HepG2 (cell line): Measurements from ENCODE around the gene LMAN2. TPM values are rescaled to one million over a fixed set of nuclear protein-coding genes. Genes with fewer than 3 reads are reported as not detected.

Experiments
- ARID2 ChIP-seq: sonication (generic); formaldehyde crosslinking; IDR thresholded peaks from 2 replicates; pipeline ENCODE4 v1.8.1; 2022; ENCODE audit warnings: mild to moderate bottlenecking, missing genetic modification reagents, borderline replicate concordance
- DPF2 ChIP-seq: sonication (generic); formaldehyde crosslinking; IDR thresholded peaks from 2 replicates; pipeline ENCODE4 v1.4.0; 2020; ENCODE audit warnings: mild to moderate bottlenecking, low read depth, missing genetic modification reagents, borderline replicate concordance
- ELF3 ChIP-seq: IDR thresholded peaks from 2 replicates; pipeline ENCODE4 v1.6.1; 2016; ENCODE audit warnings: missing genetic modification reagents, missing compliant biosample characterization
- ESRRA ChIP-seq: sonication (generic); formaldehyde crosslinking; IDR thresholded peaks from 2 replicates; pipeline ENCODE4 v1.5.1; 2020; ENCODE audit warnings: mild to moderate bottlenecking, low read depth, missing genetic modification reagents
- GABPB1 ChIP-seq: IDR thresholded peaks from 2 replicates; pipeline ENCODE4 v1.6.1; 2016; ENCODE audit warnings: mild to moderate bottlenecking, missing genetic modification reagents, moderate library complexity, missing compliant biosample characterization
- GPN1 ChIP-seq: sonication (generic); formaldehyde crosslinking; IDR thresholded peaks from 2 replicates; pipeline ENCODE4 v1.5.1; 2020; ENCODE audit warnings: missing genetic modification reagents, borderline replicate concordance
- MZF1 ChIP-seq: sonication (generic); formaldehyde crosslinking; IDR thresholded peaks from 2 replicates; pipeline ENCODE4 v1.8.1; 2023; ENCODE audit warnings: mild to moderate bottlenecking, missing genetic modification reagents, borderline replicate concordance
- SNAI1 ChIP-seq: sonication (generic); formaldehyde crosslinking; IDR thresholded peaks from 2 replicates; pipeline ENCODE4 v1.5.0; 2020; ENCODE audit warnings: mild to moderate bottlenecking, missing genetic modification reagents, borderline replicate concordance
- ZFX ChIP-seq: sonication (generic); formaldehyde crosslinking; IDR thresholded peaks from 2 replicates; pipeline ENCODE4 v1.4.0; 2020; ENCODE audit warnings: mild to moderate bottlenecking, low read depth, missing genetic modification reagents, moderate library complexity
- ZMYM2 ChIP-seq: sonication (generic); formaldehyde crosslinking; IDR thresholded peaks from 2 replicates; pipeline ENCODE4 v1.8.0; 2022; ENCODE audit warnings: mild to moderate bottlenecking, missing genetic modification reagents
- ZNF17 ChIP-seq: sonication (generic); formaldehyde crosslinking; IDR thresholded peaks from 2 replicates; pipeline ENCODE4 v1.5.0; 2020; ENCODE audit warnings: mild to moderate bottlenecking, missing genetic modification reagents
- ZNF24 ChIP-seq: fragments of 450-650 bp; IDR thresholded peaks from 2 replicates; pipeline ENCODE4 v1.6.1; 2017; ENCODE audit warnings: antibody characterized with exemption, mild to moderate bottlenecking
- ZNF343 ChIP-seq: sonication (generic); formaldehyde crosslinking; IDR thresholded peaks from 2 replicates; pipeline ENCODE4 v1.4.0; 2020; ENCODE audit warnings: mild to moderate bottlenecking, missing genetic modification reagents
- ZNF44 ChIP-seq: sonication (generic); formaldehyde crosslinking; IDR thresholded peaks from 2 replicates; pipeline ENCODE4 v1.5.1; 2020; ENCODE audit warnings: mild to moderate bottlenecking, missing genetic modification reagents
- ZNF713 ChIP-seq: sonication (generic); formaldehyde crosslinking; IDR thresholded peaks from 2 replicates; pipeline ENCODE4 v1.4.0; 2020; ENCODE audit warnings: mild to moderate bottlenecking, missing genetic modification reagents
- ZSCAN9 ChIP-seq: IDR thresholded peaks from 2 replicates; pipeline ENCODE4 v1.6.1; 2016; ENCODE audit warnings: borderline replicate concordance
- polyA plus RNA-seq, 8 experiments: library from polyadenylated mRNA; depleted of rRNA in 3 of 8; stranded (reverse) in 7 of 8; unstranded in 1 of 8; fragments of >200 nt; fragmentation: Illumina TruSeq in 4 of 8; extraction: Trizol in 4 of 8; gene quantifications; 2 replicates each; pipeline versions ENCODE4 v1.2.1 to v1.2.3, GENCODE V29; 2011 to 2016; ENCODE audit warnings: low read depth in 4 of 8, missing spikeins in 1 of 8, mixed read lengths in 1 of 8; ENCODE audit not compliant: insufficient read depth in 1 of 8
- total RNA-seq, 5 experiments: library from RNA; depleted of rRNA; stranded (reverse); fragments of >200 nt; fragmentation: Illumina TruSeq; extraction: Trizol; gene quantifications; 2 replicates each; pipeline ENCODE4 v1.2.3, GENCODE V29; 2016; ENCODE audit warnings: low read depth in 1 of 5
- TF ChIP-seq, protein P1 (sequence below): IDR thresholded peaks from 2 replicates; pipeline ENCODE4 v1.6.1; 2016
- TF ChIP-seq, protein P2 (sequence below): sonication (generic); formaldehyde crosslinking; IDR thresholded peaks from 2 replicates; pipeline ENCODE4 v1.5.1; 2020; ENCODE audit warnings: mild to moderate bottlenecking, missing genetic modification reagents, borderline replicate concordance
- TF ChIP-seq, protein P3 (sequence below), 2 experiments: sonication (generic) in 1 of 2; formaldehyde crosslinking in 1 of 2; IDR thresholded peaks; 2 replicates each; pipeline versions ENCODE4 v1.4.0 to v1.6.1; 2016 to 2020; ENCODE audit warnings: borderline replicate concordance in 1 of 2, low read depth in 1 of 2, mild to moderate bottlenecking in 1 of 2, missing genetic modification reagents in 1 of 2

LMAN2 gene
- total and polyA plus RNA-seq, 2 of the 13 experiments (the other 11 are each of a cell fraction or from before 2014, with no cell fraction given) = 191 to 197 TPM

DNA sequence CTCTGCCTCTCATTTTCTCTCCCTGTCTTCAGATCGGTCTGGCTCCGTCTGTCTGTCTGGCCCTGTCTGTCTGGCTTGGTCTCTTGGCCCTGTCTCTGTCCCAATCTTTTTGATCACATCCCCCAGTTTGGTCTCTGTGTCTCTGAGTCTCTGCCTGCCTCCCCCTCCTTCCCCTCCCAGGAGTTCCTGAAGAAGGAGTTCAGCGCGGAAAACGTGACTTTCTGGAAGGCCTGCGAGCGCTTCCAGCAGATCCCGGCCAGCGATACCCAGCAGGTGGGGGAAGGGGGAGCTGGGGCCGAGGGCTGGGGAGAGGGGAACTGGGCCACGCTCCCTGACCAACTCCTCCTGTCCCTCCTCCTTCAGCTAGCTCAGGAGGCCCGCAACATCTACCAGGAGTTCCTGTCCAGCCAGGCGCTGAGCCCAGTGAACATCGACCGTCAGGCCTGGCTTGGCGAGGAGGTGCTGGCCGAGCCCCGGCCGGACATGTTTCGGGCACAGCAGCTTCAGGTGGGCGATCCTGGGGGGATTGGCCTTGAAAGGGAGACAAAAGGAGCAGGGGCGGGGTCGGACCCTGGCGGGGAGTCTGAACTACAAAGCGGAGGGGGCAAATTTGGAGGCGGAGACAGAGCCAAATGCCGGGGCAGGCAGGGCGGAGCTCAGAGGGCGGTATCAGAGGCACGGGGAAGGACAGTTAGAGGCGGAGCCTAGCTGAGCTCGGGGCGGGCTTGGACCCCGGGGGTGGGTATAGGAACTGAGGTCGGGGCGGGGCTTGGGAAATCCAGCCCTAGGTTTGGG, 15.3 kb upstream of the LMAN2 start (continued):
- no peak for TF ChIP-seq DPF2 (CRISPR knock-in tag)
- no peak for TF ChIP-seq ZNF713 (CRISPR knock-in tag)
- TF ChIP-seq, protein P1, sequence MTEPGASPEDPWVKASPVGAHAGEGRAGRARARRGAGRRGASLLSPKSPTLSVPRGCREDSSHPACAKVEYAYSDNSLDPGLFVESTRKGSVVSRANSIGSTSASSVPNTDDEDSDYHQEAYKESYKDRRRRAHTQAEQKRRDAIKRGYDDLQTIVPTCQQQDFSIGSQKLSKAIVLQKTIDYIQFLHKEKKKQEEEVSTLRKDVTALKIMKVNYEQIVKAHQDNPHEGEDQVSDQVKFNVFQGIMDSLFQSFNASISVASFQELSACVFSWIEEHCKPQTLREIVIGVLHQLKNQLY (CRISPR knock-in tag) = no peak
- TF ChIP-seq ARID2 (CRISPR knock-in tag) = no peak
- no peak for TF ChIP-seq ZNF17 (CRISPR knock-in tag)
- 0 out of 2 replicates have a peak, but pooled peaks have one; percentile 60 for TF ChIP-seq ZSCAN9 (CRISPR knock-in tag)
- TF ChIP-seq ZNF343 (CRISPR knock-in tag) = peak; percentile 71; the same call in 1 of the 2 replicates
- TF ChIP-seq ZMYM2 = 0 out of 2 replicates have a peak, but pooled peaks have one; percentile 7
- TF ChIP-seq ESRRA (CRISPR knock-in tag) = no peak
- TF ChIP-seq MZF1 (CRISPR knock-in tag) = no peak
- peak; percentile 42; the same call in 1 of the 2 replicates for TF ChIP-seq GABPB1 (CRISPR knock-in tag)
- no peak for TF ChIP-seq ELF3 (CRISPR knock-in tag)
- TF ChIP-seq GPN1 (CRISPR knock-in tag) = no peak
- TF ChIP-seq ZFX = peak; percentile 90
- no peak for TF ChIP-seq SNAI1
- no peak for TF ChIP-seq ZNF24
- TF ChIP-seq, protein P2, sequence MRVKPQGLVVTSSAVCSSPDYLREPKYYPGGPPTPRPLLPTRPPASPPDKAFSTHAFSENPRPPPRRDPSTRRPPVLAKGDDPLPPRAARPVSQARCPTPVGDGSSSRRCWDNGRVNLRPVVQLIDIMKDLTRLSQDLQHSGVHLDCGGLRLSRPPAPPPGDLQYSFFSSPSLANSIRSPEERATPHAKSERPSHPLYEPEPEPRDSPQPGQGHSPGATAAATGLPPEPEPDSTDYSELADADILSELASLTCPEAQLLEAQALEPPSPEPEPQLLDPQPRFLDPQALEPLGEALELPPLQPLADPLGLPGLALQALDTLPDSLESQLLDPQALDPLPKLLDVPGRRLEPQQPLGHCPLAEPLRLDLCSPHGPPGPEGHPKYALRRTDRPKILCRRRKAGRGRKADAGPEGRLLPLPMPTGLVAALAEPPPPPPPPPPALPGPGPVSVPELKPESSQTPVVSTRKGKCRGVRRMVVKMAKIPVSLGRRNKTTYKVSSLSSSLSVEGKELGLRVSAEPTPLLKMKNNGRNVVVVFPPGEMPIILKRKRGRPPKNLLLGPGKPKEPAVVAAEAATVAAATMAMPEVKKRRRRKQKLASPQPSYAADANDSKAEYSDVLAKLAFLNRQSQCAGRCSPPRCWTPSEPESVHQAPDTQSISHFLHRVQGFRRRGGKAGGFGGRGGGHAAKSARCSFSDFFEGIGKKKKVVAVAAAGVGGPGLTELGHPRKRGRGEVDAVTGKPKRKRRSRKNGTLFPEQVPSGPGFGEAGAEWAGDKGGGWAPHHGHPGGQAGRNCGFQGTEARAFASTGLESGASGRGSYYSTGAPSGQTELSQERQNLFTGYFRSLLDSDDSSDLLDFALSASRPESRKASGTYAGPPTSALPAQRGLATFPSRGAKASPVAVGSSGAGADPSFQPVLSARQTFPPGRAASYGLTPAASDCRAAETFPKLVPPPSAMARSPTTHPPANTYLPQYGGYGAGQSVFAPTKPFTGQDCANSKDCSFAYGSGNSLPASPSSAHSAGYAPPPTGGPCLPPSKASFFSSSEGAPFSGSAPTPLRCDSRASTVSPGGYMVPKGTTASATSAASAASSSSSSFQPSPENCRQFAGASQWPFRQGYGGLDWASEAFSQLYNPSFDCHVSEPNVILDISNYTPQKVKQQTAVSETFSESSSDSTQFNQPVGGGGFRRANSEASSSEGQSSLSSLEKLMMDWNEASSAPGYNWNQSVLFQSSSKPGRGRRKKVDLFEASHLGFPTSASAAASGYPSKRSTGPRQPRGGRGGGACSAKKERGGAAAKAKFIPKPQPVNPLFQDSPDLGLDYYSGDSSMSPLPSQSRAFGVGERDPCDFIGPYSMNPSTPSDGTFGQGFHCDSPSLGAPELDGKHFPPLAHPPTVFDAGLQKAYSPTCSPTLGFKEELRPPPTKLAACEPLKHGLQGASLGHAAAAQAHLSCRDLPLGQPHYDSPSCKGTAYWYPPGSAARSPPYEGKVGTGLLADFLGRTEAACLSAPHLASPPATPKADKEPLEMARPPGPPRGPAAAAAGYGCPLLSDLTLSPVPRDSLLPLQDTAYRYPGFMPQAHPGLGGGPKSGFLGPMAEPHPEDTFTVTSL = no peak
- TF ChIP-seq ZNF44 (CRISPR knock-in tag) = peak; percentile 55; the same call in 1 of the 2 replicates
- TF ChIP-seq, protein P3, sequence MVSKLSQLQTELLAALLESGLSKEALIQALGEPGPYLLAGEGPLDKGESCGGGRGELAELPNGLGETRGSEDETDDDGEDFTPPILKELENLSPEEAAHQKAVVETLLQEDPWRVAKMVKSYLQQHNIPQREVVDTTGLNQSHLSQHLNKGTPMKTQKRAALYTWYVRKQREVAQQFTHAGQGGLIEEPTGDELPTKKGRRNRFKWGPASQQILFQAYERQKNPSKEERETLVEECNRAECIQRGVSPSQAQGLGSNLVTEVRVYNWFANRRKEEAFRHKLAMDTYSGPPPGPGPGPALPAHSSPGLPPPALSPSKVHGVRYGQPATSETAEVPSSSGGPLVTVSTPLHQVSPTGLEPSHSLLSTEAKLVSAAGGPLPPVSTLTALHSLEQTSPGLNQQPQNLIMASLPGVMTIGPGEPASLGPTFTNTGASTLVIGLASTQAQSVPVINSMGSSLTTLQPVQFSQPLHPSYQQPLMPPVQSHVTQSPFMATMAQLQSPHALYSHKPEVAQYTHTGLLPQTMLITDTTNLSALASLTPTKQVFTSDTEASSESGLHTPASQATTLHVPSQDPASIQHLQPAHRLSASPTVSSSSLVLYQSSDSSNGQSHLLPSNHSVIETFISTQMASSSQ (IDR thresholded peaks at IDR 0.05; ENCODE audit: low read depth) = no peak
- TF ChIP-seq, protein P3 (CRISPR knock-in tag; IDR thresholded peaks at IDR 0.05; ENCODE audit: borderline replicate concordance) = 0 out of 2 replicates have a peak, but pooled peaks have one; percentile 31
